ENCODE data around the gene ROR2.

The ROR2 gene

GRCh38 chr9:91815896-91816295, 134.1 kb downstream of the ROR2 start:
- Mint-ChIP-seq H3K27me3 (ENCODE audit: low read depth) (no peaks in the 10 kb centered on the region), H3K9me3 (no peaks in the 10 kb centered on the region), H3K36me3 (ENCODE audit: low read depth) (no peaks in the 10 kb centered on the region), H3K4me3 (no peak overlapping the region), H3K27ac (no peak overlapping the region), H3K4me1 (ENCODE audit: low read depth) (no peaks in the 10 kb centered on the region)

- no peaks in the 10 kb centered on the region for H3K27me3 Mint-ChIP-seq (ENCODE audit: low read depth)
- no peak overlapping the region for H3K27ac Mint-ChIP-seq
- no peak overlapping the region for H3K4me3 Mint-ChIP-seq
- H3K9me3 Mint-ChIP-seq = no peaks in the 10 kb centered on the region
- no peaks in the 10 kb centered on the region for H3K4me1 Mint-ChIP-seq (ENCODE audit: low read depth)
- no peaks in the 10 kb centered on the region for H3K36me3 Mint-ChIP-seq (ENCODE audit: low read depth)
Observed at GRCh38 chr9:91814753-91815152, 135.3 kb downstream of the ROR2 start.

DNA sequence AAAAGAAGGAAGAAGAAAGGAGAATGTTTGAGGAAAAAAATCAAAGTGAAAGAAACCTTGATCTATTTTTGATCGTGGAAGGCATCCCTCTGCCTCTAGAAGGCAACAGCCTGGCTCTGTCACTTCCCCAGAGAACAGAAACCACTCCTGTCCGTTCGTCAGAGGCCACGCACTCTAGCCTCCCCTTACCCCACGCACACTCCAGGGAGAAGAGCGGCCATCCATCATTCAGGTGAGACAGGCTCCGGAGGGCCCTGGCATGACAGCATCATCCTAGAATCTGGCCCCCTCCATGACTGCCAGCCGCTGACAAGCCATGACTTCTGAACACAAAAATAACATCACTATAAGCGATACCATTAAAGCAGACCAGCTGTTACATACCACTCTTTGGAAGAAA, 135.8 kb downstream of the ROR2 start:
- Mint-ChIP-seq H3K4me3 (no peak overlapping the region), H3K27ac (no peak overlapping the region), H3K4me1 (ENCODE audit: low read depth) (no peaks in the 10 kb centered on the region), H3K27me3 (ENCODE audit: low read depth) (no peaks in the 10 kb centered on the region), H3K9me3 (no peaks in the 10 kb centered on the region), H3K36me3 (ENCODE audit: low read depth) (no peaks in the 10 kb centered on the region)

DNA sequence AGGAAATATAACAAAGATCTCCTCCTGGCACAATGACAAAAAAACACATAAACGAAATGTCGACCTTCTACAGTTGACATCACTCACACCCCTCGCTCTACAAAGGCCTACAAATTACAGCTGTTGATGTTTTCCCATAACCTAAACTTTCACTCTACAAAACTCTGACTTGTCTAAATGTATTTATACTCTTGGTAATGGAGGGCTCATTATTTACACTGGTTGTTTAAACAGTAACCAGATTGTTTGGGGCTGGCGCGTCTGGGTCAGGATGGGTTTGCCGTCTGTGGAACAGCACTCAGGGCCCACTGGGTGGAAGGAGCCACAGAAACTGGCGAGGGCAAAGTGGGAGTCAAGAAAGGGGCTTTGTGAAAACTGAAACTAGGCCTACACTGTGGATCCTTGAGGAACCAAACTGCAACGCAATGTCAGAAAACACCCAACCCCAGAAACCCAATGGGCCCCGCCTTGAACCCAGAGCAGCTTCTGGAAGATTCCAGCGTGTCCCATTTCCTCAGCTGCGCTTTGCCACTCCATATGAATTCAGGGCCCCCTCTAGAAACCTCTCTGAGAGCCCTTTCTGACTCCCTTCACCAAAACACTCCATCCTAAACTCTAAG, 136.7 kb downstream of the ROR2 start:
- Mint-ChIP-seq H3K4me1 (ENCODE audit: low read depth) (no peaks in the 10 kb centered on the region), H3K27me3 (ENCODE audit: low read depth) (no peaks in the 10 kb centered on the region), H3K9me3 (no peaks in the 10 kb centered on the region), H3K4me3 (no peak overlapping the region), H3K36me3 (ENCODE audit: low read depth) (no peaks in the 10 kb centered on the region), H3K27ac (no peak overlapping the region)

DNA sequence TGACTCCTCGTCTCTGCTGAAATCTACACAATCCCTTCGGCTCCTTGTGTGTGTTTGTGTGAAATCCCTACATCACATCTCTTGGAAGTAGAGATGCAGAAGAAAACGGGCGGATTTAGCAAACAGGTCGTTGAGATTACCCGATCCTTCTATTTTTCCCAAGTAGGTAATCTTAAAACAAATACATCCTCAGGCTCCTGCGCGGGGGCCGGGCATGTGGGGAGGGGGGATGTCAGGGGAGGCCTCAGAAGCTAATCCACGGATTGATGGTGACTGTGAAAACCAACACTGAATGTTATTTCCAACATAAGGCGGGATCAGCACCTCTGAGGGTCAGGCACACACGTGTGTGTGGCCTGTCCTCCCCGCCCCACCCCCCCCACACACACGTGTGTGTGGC, 137.8 kb downstream of the ROR2 start:
- Mint-ChIP-seq H3K36me3 (ENCODE audit: low read depth) (no peaks in the 10 kb centered on the region), H3K27ac (no peak overlapping the region), H3K4me3 (no peak overlapping the region), H3K9me3 (no peaks in the 10 kb centered on the region), H3K4me1 (ENCODE audit: low read depth) (no peaks in the 10 kb centered on the region), H3K27me3 (ENCODE audit: low read depth) (no peaks in the 10 kb centered on the region)

GRCh38 chr9:91811024-91811909, 138.8 kb downstream of the ROR2 start:
- Mint-ChIP-seq H3K9me3 (no peaks in the 10 kb centered on the region), H3K27me3 (ENCODE audit: low read depth) (no peaks in the 10 kb centered on the region), H3K4me1 (ENCODE audit: low read depth) (no peaks in the 10 kb centered on the region), H3K4me3 (no peak overlapping the region), H3K27ac (no peak overlapping the region), H3K36me3 (ENCODE audit: low read depth) (no peaks in the 10 kb centered on the region)

- H3K9me3 Mint-ChIP-seq = no peaks in the 10 kb centered on the region
- no peaks in the 10 kb centered on the region for H3K36me3 Mint-ChIP-seq (ENCODE audit: low read depth)
- no peaks in the 10 kb centered on the region for H3K4me1 Mint-ChIP-seq (ENCODE audit: low read depth)
- H3K4me3 Mint-ChIP-seq = no peak overlapping the region
- H3K27ac Mint-ChIP-seq = no peak overlapping the region
- no peaks in the 10 kb centered on the region for H3K27me3 Mint-ChIP-seq (ENCODE audit: low read depth)
Observed at GRCh38 chr9:91810286-91810905, 139.6 kb downstream of the ROR2 start.

DNA sequence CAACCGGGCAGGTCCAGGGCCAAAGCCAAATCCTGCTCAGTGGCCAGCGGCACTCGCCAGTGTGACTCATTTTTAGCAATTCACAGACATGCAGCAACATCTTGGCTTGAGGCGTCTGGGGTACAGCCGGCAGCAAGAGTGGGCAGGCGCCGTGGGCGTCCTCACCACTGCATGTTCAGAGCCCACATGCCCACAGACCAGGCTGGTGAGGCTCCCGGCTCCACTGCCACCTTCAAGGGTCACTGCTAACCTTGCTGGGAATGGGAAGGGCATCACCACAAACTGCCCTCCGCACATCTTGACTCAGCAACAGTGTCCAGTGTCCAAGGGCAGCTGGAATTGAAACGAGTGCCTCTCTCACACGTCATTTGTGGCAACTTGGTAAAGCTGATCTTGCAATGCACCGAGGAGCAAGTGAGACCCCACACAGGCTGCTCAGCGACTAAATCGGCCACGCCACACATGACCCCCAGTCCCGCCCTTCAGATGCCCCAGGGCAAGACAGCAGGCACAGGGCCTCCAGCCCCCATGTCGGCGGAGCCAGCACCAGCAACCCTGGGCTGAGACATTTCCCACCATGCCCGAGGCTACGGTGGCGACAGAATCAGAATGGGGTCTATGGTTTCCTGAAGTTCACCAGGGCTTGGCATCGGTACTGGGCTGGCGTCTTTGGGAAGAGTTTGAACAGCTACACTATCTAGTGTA, 140.3 kb downstream of the ROR2 start:
- H3K27ac Mint-ChIP-seq = no peak overlapping the region
- H3K36me3 Mint-ChIP-seq (ENCODE audit: low read depth) = no peaks in the 10 kb centered on the region
- H3K4me3 Mint-ChIP-seq = no peak overlapping the region
- H3K9me3 Mint-ChIP-seq = no peaks in the 10 kb centered on the region
- no peaks in the 10 kb centered on the region for H3K27me3 Mint-ChIP-seq (ENCODE audit: low read depth)
- H3K4me1 Mint-ChIP-seq (ENCODE audit: low read depth) = no peaks in the 10 kb centered on the region

- Mint-ChIP-seq H3K27ac (no peak overlapping the region), H3K9me3 (no peaks in the 10 kb centered on the region), H3K27me3 (ENCODE audit: low read depth) (peaks cover 2% of the 10 kb centered on the region), H3K4me3 (no peak overlapping the region), H3K36me3 (ENCODE audit: low read depth) (no peaks in the 10 kb centered on the region), H3K4me1 (ENCODE audit: low read depth) (no peaks in the 10 kb centered on the region)
Observed at GRCh38 chr9:91807643-91808246, 142.3 kb downstream of the ROR2 start.

DNA sequence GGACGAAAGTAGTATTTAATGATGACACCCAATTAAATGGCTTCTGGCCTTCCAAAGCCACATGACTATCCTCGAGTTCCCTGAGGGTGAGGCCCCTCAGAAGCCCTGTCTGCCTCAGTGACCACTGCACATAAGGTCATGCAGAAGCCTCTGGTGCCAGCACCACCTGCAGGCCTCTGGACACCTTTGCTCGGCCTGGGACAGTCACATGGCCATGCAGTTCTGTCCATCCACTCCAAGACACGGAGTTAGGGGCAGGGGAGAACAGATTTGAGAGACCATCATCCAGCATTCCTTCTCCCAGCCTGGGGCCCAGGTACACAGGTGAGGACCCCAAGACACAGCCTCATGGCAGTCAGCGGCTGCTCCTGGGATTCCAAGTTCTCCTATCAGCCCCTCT, 145.0 kb downstream of the ROR2 start:
- Mint-ChIP-seq H3K27ac (no peak overlapping the region), H3K4me3 (no peak overlapping the region), H3K9me3 (no peaks in the 10 kb centered on the region), H3K4me1 (ENCODE audit: low read depth) (no peaks in the 10 kb centered on the region), H3K27me3 (ENCODE audit: low read depth) (peaks cover 5% of the 10 kb centered on the region), H3K36me3 (ENCODE audit: low read depth) (no peaks in the 10 kb centered on the region)

DNA sequence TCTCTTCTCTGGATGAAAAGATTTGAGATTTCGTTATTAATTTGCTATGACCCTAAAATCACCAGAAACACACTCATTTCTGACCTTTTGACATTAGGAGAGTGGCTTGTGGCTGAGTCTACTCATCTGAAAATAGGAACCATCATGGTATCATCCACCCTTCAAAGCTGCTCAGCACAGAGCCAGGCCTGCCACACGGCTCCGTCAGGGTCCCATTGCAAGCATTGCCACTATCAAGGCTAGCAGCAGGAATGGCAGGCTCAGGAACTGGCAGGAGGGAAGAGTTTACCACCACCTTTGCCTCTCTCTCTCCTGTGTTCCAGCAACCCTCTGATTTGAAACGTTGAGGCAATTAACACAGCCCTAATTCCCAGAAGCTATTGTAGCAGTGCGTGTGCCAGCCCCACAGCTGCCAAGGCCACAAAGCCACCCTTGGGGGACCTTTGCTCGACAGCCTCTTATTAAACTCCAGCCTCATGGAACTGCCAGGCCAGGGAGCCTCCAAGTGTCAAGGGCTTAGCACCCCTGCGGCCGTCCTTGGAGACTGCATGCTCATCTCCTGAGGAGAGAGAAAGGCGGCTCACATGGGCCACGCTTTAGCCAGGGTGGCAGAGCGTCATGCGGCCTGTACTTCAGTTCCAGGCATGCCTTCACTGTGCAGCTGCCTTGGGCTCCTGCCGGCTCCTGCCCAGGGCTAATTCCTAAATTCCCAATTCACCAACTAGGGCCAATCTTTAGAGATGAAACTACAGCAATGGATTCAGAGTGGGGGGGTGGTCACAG, 145.9 kb downstream of the ROR2 start:
- Mint-ChIP-seq H3K4me3 (no peak overlapping the region), H3K9me3 (no peaks in the 10 kb centered on the region), H3K27me3 (ENCODE audit: low read depth) (peaks cover 5% of the 10 kb centered on the region), H3K36me3 (ENCODE audit: low read depth) (no peaks in the 10 kb centered on the region), H3K4me1 (ENCODE audit: low read depth) (peaks cover 7% of the 10 kb centered on the region), H3K27ac (no peak overlapping the region)

GRCh38 chr9:91803151-91803940, 146.7 kb downstream of the ROR2 start:
- Mint-ChIP-seq H3K27me3 (ENCODE audit: low read depth) (peaks cover 5% of the 10 kb centered on the region), H3K27ac (no peak overlapping the region), H3K4me1 (ENCODE audit: low read depth) (peaks cover 14% of the 10 kb centered on the region)

GRCh38 chr9:91802391-91802790, 147.6 kb downstream of the ROR2 start:
- H3K4me3 Mint-ChIP-seq = no peak overlapping the region
- H3K9me3 Mint-ChIP-seq = no peaks in the 10 kb centered on the region
- peaks cover 5% of the 10 kb centered on the region for H3K27me3 Mint-ChIP-seq (ENCODE audit: low read depth)
- no peaks in the 10 kb centered on the region for H3K36me3 Mint-ChIP-seq (ENCODE audit: low read depth)
- peaks cover 14% of the 10 kb centered on the region for H3K4me1 Mint-ChIP-seq (ENCODE audit: low read depth)
- H3K27ac Mint-ChIP-seq = no peak overlapping the region

More at GRCh38 chr9:91803151-91803940, 146.7 kb downstream of the ROR2 start:
- Mint-ChIP-seq H3K36me3 (ENCODE audit: low read depth) (no peaks in the 10 kb centered on the region), H3K9me3 (no peaks in the 10 kb centered on the region), H3K4me3 (no peak overlapping the region)
